ENCODE results near the gene ANXA2.

DNA sequence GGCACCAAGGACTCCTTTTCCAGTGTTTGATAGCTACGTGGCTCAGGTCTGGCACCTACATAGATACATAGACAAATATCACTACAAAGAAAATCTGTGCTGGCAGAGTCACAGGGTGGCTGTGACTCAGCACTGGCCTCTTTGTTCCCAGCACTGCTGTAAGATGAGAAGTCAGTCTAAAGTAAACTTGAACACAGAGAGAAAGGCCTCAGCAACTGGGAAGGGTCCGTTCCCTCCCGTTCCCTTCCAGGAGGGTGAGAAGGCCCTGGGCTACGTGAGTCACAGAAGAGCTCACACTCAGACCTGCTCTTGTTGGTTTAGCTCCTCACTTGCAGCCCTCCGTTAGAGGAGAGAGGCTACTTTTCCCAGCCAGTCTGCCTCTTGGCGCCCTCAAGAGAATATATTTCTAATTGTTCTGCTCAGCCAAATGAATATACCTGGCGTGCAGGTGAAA lies 23.1 kb downstream of the ANXA2 start:
- TF ChIP-seq, protein P1, sequence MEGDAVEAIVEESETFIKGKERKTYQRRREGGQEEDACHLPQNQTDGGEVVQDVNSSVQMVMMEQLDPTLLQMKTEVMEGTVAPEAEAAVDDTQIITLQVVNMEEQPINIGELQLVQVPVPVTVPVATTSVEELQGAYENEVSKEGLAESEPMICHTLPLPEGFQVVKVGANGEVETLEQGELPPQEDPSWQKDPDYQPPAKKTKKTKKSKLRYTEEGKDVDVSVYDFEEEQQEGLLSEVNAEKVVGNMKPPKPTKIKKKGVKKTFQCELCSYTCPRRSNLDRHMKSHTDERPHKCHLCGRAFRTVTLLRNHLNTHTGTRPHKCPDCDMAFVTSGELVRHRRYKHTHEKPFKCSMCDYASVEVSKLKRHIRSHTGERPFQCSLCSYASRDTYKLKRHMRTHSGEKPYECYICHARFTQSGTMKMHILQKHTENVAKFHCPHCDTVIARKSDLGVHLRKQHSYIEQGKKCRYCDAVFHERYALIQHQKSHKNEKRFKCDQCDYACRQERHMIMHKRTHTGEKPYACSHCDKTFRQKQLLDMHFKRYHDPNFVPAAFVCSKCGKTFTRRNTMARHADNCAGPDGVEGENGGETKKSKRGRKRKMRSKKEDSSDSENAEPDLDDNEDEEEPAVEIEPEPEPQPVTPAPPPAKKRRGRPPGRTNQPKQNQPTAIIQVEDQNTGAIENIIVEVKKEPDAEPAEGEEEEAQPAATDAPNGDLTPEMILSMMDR (IDR thresholded peaks at IDR 0.05) = no peak
- TF ChIP-seq EZH2 (IDR thresholded peaks at IDR 0.05; ENCODE audit: borderline replicate concordance, insufficient read depth, low read depth, low read length, poor library complexity, severe bottlenecking) = no peak
